H9 (cell line): ENCODE results near the gene MITF. TPM values are rescaled to one million over a fixed set of nuclear protein-coding genes. Genes with fewer than 3 reads are reported as not detected.

Source experiments
- DNase-seq: peaks from one replicate; pipeline ENCODE4 v3.0.0-alpha.2; 2017
- H2AFZ ChIP-seq: one replicate; pipeline ENCODE4 v1.6.1; 2013; ENCODE audit warnings: mild to moderate bottlenecking, low read length, control low read depth, moderate library complexity
- H2AK5ac ChIP-seq: 2 replicates; pipeline ENCODE4 v1.6.1; 2013; ENCODE audit warnings: low read length, control low read depth, mixed read lengths; ENCODE audit not compliant: insufficient read length
- H2BK120ac ChIP-seq: one replicate; pipeline ENCODE4 v1.6.1; 2013; ENCODE audit warnings: low read depth, mild to moderate bottlenecking, low read length, control low read depth, inconsistent platforms; ENCODE audit not compliant: poor library complexity, severe bottlenecking
- H2BK12ac ChIP-seq: 2 replicates; pipeline ENCODE4 v1.6.1; 2013; ENCODE audit warnings: low read length, control low read depth, mixed read lengths, low read depth; ENCODE audit not compliant: insufficient read length
- H2BK15ac ChIP-seq: 2 replicates; pipeline ENCODE4 v1.6.1; 2013; ENCODE audit warnings: low read depth, low read length, control low read depth
- H2BK20ac ChIP-seq: one replicate; pipeline ENCODE4 v1.6.1; 2013; ENCODE audit warnings: low read depth, mild to moderate bottlenecking, low read length, control low read depth, inconsistent platforms; ENCODE audit not compliant: poor library complexity, severe bottlenecking
- H2BK5ac ChIP-seq: 2 replicates; pipeline ENCODE4 v1.6.1; 2013; ENCODE audit warnings: low read length, control low read depth, mixed read lengths; ENCODE audit not compliant: insufficient read length
- H3K14ac ChIP-seq: 2 replicates; pipeline ENCODE4 v1.6.1; 2013; ENCODE audit warnings: low read length, control low read depth; ENCODE audit not compliant: insufficient read depth
- H3K18ac ChIP-seq: 2 replicates; pipeline ENCODE4 v1.6.1; 2013; ENCODE audit warnings: low read depth, mild to moderate bottlenecking, mixed read lengths, low read length, control low read depth; ENCODE audit not compliant: insufficient read length
- H3K23ac ChIP-seq: 2 replicates; pipeline ENCODE4 v1.6.1; 2013; ENCODE audit warnings: low read length, control low read depth, mixed read lengths, low read depth; ENCODE audit not compliant: insufficient read length
- H3K23me2 ChIP-seq: 2 replicates; pipeline ENCODE4 v1.6.1; 2013; ENCODE audit warnings: low read depth, mild to moderate bottlenecking, mixed read lengths, low read length, control low read depth; ENCODE audit not compliant: insufficient read length, poor library complexity, severe bottlenecking
- H3K27ac ChIP-seq: 2 replicates; pipeline ENCODE4 v1.5.1; 2013; ENCODE audit warnings: low read length, control low read depth, mixed read lengths, low read depth; ENCODE audit not compliant: insufficient read length
- H3K27me3 ChIP-seq: 2 replicates; pipeline ENCODE4 v1.6.1; 2013; ENCODE audit warnings: low read length, control low read depth, inconsistent platforms; ENCODE audit not compliant: insufficient read depth
- H3K4ac ChIP-seq: 2 replicates; pipeline ENCODE4 v1.6.1; 2013; ENCODE audit warnings: low read depth, mild to moderate bottlenecking, control low read depth, inconsistent platforms, low read length, moderate library complexity
- H3K4me1 ChIP-seq: 2 replicates; pipeline ENCODE4 v1.6.1; 2013; ENCODE audit warnings: low read length, control low read depth, inconsistent platforms; ENCODE audit not compliant: insufficient read depth
- H3K4me2 ChIP-seq: 2 replicates; pipeline ENCODE4 v1.6.1; 2013; ENCODE audit warnings: low read length, control low read depth, mixed read lengths; ENCODE audit not compliant: insufficient read length, insufficient read depth
- H3K56ac ChIP-seq: 2 replicates; pipeline ENCODE4 v1.6.1; 2013; ENCODE audit warnings: low read depth, mild to moderate bottlenecking, mixed read lengths, low read length, control low read depth; ENCODE audit not compliant: insufficient read length
- H3K79me1 ChIP-seq: 2 replicates; pipeline ENCODE4 v1.6.1; 2013; ENCODE audit warnings: low read depth, mild to moderate bottlenecking, moderate library complexity, low read length, control low read depth, inconsistent platforms; ENCODE audit not compliant: insufficient read depth, poor library complexity, severe bottlenecking
- H3K79me2 ChIP-seq: 2 replicates; pipeline ENCODE4 v1.6.1; 2013; ENCODE audit warnings: low read length, control low read depth, inconsistent platforms; ENCODE audit not compliant: insufficient read depth
- H3K9ac ChIP-seq: 2 replicates; pipeline ENCODE4 v1.6.1; 2013; ENCODE audit warnings: low read length, control low read depth, mixed read lengths; ENCODE audit not compliant: insufficient read length; ENCODE audit errors: extremely low read depth
- H3K9me3 ChIP-seq: one replicate; pipeline ENCODE4 v1.6.1; 2013; ENCODE audit warnings: low read depth, low read length, inconsistent platforms; ENCODE audit not compliant: control insufficient read depth
- H3T11ph ChIP-seq: one replicate; pipeline ENCODE4 v1.6.1; 2013; ENCODE audit warnings: mild to moderate bottlenecking, low read length, control low read depth, inconsistent platforms
- H4K20me1 ChIP-seq: one replicate; pipeline ENCODE4 v1.6.1; 2013; ENCODE audit not compliant: control insufficient read depth, insufficient read length, insufficient read depth
- H4K5ac ChIP-seq: 2 replicates; pipeline ENCODE4 v1.6.1; 2013; ENCODE audit warnings: low read depth, mild to moderate bottlenecking, mixed read lengths, low read length, control low read depth; ENCODE audit not compliant: insufficient read length
- H4K8ac ChIP-seq: replicated peaks from 2 replicates; pipeline ENCODE4 v1.6.1; 2013; ENCODE audit warnings: low read length, control low read depth, mixed read lengths, low read depth; ENCODE audit not compliant: insufficient read length
- H4K91ac ChIP-seq: 2 replicates; pipeline ENCODE4 v1.6.1; 2013; ENCODE audit warnings: low read depth, mild to moderate bottlenecking, moderate library complexity, mixed read lengths, low read length, control low read depth; ENCODE audit not compliant: insufficient read length
- H3K27ac Mint-ChIP-seq, 3 experiments: 2 replicates in 2 of 3; 3 replicates in 1 of 3; pipeline ENCODE4 v1.8.0; 2020 to 2021; ENCODE audit warnings: mixed read lengths in 3 of 3, mild to moderate bottlenecking in 1 of 3, moderate library complexity in 1 of 3
- H3K27me3 Mint-ChIP-seq: 2 replicates; pipeline ENCODE4 v1.8.0; 2021; ENCODE audit warnings: low read depth, mild to moderate bottlenecking, moderate library complexity, mixed read lengths
- H3K36me3 Mint-ChIP-seq, 3 experiments: 2 replicates in 2 of 3; 3 replicates in 1 of 3; pipeline ENCODE4 v1.8.0; 2020 to 2021; ENCODE audit warnings: low read depth in 3 of 3, mixed read lengths in 3 of 3; ENCODE audit not compliant: insufficient read depth in 1 of 3
- H3K4me1 Mint-ChIP-seq, 2 experiments: 2 replicates each; pipeline ENCODE4 v1.8.0; 2020; ENCODE audit warnings: mixed read lengths in 2 of 2
- H3K4me3 Mint-ChIP-seq, 2 experiments: 2 replicates in 1 of 2; 3 replicates in 1 of 2; pipeline ENCODE4 v1.8.0; 2020 to 2021; ENCODE audit warnings: mild to moderate bottlenecking in 2 of 2, mixed read lengths in 2 of 2, moderate library complexity in 1 of 2
- H3K9me3 Mint-ChIP-seq, 2 experiments: 2 replicates in 1 of 2; 3 replicates in 1 of 2; pipeline ENCODE4 v1.8.0; 2020; ENCODE audit warnings: mild to moderate bottlenecking in 2 of 2, mixed read lengths in 2 of 2, moderate library complexity in 1 of 2
- WGBS: extraction: QIAGEN DNeasy Blood & Tissue Kit; methylation state at CpG from one replicate; pipeline ENCODE4 v1.1.7; 2013; ENCODE audit warnings: missing lambda C conversion rate, low lambda C conversion rate, mixed read lengths; ENCODE audit not compliant: insufficient read length; ENCODE audit errors: extremely low coverage; 5-methylcytosine and 5-hydroxymethylcytosine counted together
- total RNA-seq: library from RNA; stranded (reverse); gene quantifications from 2 replicates; pipeline ENCODE4 v1.2.1, GENCODE V29; 2021
- TF ChIP-seq, protein P1 (sequence below): fragments of 200-600 bp; sonication (generic); conservative IDR thresholded peaks from 3 replicates; pipeline ENCODE4 v1.8.0; 2021; ENCODE audit warnings: antibody characterized with exemption, mild to moderate bottlenecking

The MITF gene
- total RNA-seq, 1 experiment from 2014 or later = 0.81 TPM

GRCh38 chr3:69890691-69891090, 151.4 kb downstream of the MITF start:
- no peak overlapping the region for H2BK15ac ChIP-seq
- no peak overlapping the region for H4K8ac ChIP-seq
- no peaks in the 10 kb centered on the region for H3K23me2 ChIP-seq
- no peak overlapping the region for H2BK120ac ChIP-seq
- H3K9ac ChIP-seq = no peak overlapping the region
- H4K20me1 ChIP-seq = no peaks in the 10 kb centered on the region
- H3K27ac Mint-ChIP-seq = no peak overlapping the region
- H3K14ac ChIP-seq = no peak overlapping the region
- WGBS = no CpG with 5 or more reads among the region's 2 CpGs
- H3K36me3 Mint-ChIP-seq = no peaks in the 10 kb centered on the region
- DNase-seq = no peak
- no peak overlapping the region for H2BK5ac ChIP-seq
- H2BK12ac ChIP-seq = no peak overlapping the region
- no peak overlapping the region for H2AFZ ChIP-seq
- peaks cover 34% of the 10 kb centered on the region for H3K27me3 Mint-ChIP-seq
- peaks cover 6% of the 10 kb centered on the region for H3K4me1 ChIP-seq
- no peaks in the 10 kb centered on the region for H3K9me3 Mint-ChIP-seq
- no peak overlapping the region for H3T11ph ChIP-seq
- no peak overlapping the region for H4K5ac ChIP-seq
- no peak overlapping the region for H3K56ac ChIP-seq
- H4K91ac ChIP-seq = no peak overlapping the region
- H3K9me3 ChIP-seq = no peaks in the 10 kb centered on the region
- no peak overlapping the region for H3K18ac ChIP-seq
- no peak overlapping the region for H2AK5ac ChIP-seq
- H3K4me1 Mint-ChIP-seq = peaks cover 26 to 36% of the 10 kb centered on the region in 2 experiments
- H3K79me1 ChIP-seq = no peaks in the 10 kb centered on the region
- H3K4ac ChIP-seq = no peak overlapping the region
- no peak overlapping the region for H3K27ac ChIP-seq
- TF ChIP-seq, protein P1, sequence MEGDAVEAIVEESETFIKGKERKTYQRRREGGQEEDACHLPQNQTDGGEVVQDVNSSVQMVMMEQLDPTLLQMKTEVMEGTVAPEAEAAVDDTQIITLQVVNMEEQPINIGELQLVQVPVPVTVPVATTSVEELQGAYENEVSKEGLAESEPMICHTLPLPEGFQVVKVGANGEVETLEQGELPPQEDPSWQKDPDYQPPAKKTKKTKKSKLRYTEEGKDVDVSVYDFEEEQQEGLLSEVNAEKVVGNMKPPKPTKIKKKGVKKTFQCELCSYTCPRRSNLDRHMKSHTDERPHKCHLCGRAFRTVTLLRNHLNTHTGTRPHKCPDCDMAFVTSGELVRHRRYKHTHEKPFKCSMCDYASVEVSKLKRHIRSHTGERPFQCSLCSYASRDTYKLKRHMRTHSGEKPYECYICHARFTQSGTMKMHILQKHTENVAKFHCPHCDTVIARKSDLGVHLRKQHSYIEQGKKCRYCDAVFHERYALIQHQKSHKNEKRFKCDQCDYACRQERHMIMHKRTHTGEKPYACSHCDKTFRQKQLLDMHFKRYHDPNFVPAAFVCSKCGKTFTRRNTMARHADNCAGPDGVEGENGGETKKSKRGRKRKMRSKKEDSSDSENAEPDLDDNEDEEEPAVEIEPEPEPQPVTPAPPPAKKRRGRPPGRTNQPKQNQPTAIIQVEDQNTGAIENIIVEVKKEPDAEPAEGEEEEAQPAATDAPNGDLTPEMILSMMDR = no peak
- no peaks in the 10 kb centered on the region; the same call in 1 of the 2 replicates for H3K27me3 ChIP-seq
- H2BK20ac ChIP-seq = no peak overlapping the region
- no peak overlapping the region for H3K4me2 ChIP-seq
- no peak overlapping the region for H3K23ac ChIP-seq
- no peaks in the 10 kb centered on the region for H3K79me2 ChIP-seq
- H3K4me3 Mint-ChIP-seq = no peak overlapping the region
